C1 segment of cervical spinal cord (tissue), 14 donors: ENCODE data around the gene NVL.

Experiments
- DNase-seq, 14 donors: peaks; one replicate each; lab custom pipeline; 2025; lab: John Stamatoyannopoulos, UW

The NVL gene

DNA sequence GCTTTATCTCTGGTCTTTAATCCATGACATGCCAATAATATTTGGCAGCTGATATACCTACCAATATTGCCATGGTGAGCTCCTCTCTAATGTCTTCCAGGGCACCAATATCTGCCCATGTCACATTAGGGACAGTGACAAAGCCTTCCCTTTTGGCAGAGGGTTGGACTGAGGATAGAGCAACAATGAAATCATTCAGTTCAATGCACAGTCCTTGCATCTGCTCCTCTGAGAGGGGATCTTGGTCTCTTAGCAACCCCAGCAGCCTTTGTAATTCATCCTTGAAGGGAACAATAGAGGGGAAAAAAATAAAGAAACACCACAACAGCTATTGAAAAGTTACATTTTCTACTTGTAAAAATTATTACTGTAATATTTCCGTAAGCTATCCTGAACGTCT is 42.3 kb downstream of the NVL start:
- peak in 8 of 14 donors; percentile 1 to 46 (median 16) for DNase-seq

DNA sequence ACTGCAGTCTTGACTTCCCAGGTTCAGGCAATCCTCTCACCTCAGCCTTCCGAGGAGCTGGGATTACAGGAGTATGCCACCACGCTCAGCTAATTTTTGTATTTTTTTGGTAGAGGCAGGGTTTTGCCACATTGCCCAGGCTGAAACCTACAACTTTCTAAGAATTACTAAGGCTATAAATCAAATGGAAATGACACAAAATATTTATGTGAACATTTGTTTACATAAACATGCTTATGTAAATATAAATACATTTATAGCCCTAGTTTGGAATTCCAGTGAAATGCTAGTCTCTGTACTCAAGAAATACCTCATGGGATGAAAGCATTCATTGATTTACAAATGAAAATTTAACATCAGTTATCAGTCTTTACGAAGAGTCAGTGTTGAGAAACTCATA is 47.8 kb downstream of the NVL start:
- DNase-seq = no peak

DNA sequence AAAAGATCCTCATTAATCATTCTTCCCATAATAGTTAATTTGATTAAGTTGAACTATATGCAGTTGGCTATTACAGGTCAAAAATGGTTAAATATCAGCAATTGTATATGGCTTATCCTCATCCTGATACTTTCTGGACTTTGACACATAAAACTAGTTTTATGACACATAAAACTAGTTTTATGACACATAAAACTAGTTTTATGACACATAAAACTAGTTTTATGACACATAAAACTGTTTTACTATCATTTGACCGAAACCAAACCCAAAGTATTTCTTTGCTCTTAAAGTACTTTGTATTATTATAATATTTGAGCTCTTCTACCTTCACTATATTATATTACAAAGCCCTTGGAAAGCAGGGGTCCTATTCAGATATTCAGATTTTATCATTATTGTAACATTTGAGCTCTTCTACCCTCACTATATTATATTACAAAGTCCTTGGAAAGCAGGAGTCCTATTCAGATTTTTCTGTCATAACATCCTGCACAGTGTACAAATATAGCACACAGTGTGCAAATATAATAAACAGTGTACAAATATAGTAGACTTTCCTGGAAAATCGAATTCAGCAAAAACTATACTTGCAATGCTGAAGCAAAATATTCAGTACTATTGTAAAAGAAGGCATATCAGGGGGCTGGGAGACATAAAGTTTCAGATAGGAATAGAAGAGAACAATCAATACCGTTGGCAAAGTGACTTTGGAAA is 53.0 kb downstream of the NVL start:
- no peak for DNase-seq

DNA sequence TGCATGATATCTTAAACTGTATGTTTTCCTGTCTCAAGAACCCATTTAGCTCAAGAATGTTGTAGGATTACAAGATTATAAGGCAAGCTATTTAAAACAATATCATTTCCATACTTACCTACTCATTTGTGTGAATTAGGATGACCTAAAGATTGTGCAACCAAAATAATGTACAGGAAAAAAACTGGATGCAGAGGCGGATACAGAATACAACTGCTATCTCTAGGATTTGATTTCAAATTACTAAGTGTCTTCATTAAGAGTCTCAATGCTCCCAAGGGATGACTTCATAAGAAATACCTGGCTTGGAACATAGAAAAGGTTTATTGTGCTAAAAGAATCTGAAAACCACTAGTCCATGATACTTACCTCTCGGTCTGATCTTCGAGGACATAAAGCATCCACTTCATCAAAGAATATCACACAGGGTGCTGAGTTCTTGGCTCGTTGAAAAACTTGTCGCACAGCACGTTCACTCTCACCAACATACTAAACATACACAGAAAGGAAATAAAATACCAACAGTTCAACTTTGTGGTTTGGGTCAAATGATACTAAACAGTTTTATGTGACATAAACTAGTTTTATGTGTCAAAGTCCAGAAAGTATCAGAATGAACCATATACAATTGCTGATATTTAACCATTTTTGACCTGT is 54.9 kb downstream of the NVL start:
- no peak for DNase-seq

DNA sequence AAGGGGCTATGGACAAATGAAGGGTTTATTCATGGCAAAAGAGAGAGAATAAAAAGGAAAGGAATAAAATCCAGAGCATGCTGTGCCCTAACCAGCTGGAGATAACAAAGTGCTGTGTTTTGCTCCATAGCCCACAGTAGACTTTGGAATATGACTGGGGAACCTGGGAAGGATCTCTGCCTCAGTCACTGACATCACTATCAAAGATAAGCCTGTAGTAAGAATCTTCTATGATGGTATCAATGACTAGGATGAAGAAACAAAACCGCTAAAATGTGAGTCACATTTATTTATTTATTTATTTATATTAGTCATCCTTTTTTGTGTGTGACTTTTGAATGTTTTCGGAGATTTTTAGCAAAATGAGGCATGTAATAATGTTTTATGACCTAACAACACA is 56.3 kb downstream of the NVL start:
- no peak for DNase-seq

GRCh38 chr1:224271106-224271505 is 58.9 kb downstream of the NVL start:
- DNase-seq = no peak

DNA sequence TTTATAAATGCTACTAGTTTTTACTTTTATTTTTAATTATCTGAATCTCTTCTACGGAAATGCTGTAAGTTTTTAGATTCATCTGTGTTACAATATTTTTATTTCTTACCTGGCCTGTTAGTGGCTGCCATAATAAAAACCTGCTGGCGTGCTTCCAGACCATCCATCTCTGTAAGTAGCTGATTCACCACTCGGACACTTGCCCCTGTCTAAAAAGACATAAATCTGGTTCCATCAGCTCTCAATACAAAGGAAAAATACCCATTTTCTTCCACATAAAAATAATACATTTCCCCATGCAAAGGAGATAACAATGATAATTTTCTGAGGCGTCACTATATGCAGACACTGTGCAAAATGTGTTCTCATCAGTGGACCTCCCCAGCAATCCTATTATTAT is 62.0 kb downstream of the NVL start:
- no peak for DNase-seq

- no peak for DNase-seq
These were observed 62.8 kb downstream of the NVL start for GRCh38 chr1:224266915-224267856.

- DNase-seq = no peak
These were observed 63.7 kb downstream of the NVL start for GRCh38 chr1:224266105-224266914.

DNA sequence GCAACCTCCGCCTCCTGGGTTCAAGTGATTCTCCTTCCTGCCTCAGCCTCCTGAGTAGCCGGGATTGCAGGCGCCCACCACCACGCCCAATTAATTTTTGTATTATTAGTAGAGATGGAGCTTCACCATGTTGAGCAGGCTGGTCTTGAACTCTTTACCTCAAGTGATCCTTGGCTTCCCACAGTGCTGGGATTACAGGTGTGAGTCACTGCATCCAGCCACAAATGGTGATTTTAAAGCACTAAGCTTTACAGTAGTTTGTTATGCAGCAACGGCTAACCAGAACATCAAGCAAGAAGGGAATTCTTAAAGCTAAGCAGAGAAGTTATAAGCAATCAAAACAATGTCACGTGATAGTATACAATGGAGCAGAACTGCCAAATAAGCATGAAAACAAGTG is 65.7 kb downstream of the NVL start:
- DNase-seq = no peak

DNA sequence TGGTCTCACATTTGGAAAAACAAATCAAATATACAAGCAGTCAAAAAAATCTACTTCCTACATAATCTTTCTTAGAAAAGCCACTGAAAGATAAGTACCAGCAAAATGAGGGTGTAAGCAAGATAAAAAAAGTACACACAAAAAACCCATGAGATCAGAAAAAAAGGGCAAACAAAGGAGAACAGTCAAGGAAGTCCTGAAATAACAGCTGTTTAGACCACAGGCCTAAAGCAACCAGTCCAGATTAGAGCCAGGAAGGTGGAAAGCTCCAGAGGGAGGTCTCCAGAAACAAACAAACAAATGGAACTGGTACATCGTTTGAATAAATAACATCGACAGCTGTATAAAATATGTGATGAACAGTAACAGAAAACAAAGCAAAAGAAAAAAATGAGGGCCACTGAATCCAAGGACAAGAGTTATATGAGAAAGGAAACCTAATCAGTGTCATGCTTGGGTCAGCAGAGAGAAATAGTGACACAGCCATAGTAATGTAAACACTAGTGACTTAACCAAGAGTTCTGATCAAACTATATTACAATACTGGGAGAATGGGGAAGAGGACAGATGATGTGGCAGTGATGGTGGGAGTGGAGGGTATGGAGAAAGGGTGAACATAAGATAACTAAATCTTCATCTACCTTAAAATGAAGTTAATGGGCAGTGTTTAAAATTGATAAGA is 67.5 kb downstream of the NVL start:
- no peak for DNase-seq

GRCh38 chr1:224259986-224260385 is 70.0 kb downstream of the NVL start:
- DNase-seq = no peak

DNA sequence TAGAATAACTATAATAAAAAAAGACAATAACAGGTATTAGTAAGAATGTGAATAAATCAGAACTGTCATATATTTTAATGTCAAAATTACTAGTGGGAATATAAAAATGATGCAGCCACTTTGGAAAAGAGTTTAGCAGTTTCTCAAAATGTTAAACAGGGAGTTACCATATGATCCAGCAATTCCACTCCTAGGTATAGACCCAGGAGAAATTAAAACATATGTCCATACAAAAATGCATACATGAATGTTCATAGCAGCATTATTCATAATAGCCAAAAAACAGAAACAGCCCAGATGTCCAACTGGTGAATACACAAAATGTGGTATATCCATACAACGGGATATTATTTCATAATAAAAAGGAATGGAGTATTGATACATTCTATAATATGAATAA is 71.6 kb downstream of the NVL start:
- no peak for DNase-seq

- DNase-seq = no peak
These were observed 73.3 kb downstream of the NVL start for GRCh38 chr1:224256640-224257039.

- no peak for DNase-seq
These were observed 76.3 kb downstream of the NVL start for GRCh38 chr1:224253721-224254120.

GRCh38 chr1:224252479-224252878 is 77.5 kb downstream of the NVL start:
- DNase-seq = no peak

- no peak for DNase-seq
These were observed 78.2 kb downstream of the NVL start for GRCh38 chr1:224251741-224252146.

DNA sequence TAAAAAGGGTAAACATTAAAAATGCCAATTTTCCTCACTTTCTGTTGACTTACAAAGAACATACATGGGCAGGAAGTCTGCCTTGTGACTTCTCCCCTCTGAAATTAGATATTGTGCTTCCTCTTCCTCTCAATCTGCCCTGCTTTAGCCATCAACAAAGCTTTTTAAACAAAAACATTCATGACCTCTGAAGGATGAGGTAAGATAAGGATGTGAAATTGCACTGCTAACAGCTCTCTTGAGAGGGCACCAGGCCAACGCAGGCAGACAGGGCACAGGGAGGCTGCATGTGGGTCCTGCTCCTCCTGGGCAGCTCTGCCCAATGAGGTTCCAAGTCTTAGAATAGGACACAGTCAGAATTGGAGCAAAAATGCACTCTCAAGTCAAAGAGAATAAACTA is 84.8 kb downstream of the NVL start:
- DNase-seq = peak in 7 of 14 donors; percentile 2 to 48 (median 13)

DNA sequence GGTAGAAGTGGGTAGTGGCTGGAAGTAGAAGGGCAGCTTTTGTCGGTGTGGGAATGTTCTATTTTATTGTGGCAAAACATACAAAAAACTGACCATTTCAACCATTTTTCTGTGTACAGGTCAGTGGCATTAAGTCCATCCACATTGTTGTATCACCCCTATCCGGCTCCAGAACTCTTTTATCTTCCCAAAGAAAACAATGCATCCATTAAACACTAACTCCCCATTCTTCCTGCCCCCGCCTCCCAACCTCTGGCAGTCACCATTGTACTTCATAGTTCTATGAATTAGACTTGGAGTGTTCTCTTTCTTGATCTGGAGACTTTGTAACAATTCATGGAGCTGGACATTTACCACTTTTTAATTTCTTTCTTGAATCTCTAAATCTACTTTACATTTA is 91.2 kb downstream of the NVL start:
- peak in 1 of 14 donors; percentile 0 for DNase-seq

DNA sequence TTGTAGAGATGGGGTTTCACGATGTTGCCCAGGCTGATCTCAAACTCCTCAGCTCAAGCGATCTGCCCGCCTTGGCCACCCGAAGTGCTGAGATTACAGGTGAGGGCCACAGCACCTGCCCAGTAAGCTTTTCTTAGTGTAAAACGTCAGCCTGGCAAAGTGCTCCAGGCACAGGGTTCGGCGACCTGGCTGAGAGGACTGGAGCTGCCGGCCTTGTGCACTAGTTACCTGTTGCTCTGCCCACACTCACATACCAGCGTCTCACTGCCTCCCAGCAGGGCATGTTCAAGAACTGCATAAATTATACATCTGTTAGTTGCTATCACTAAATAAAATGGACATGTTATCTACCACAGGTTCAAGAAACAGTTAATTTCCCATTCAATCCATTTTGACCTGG is 91.8 kb downstream of the NVL start:
- DNase-seq = no peak
